HEK293T (cell line): Measurements from ENCODE around the gene FAM83B.
"Not testable (repeated sequence)": the region's sequence is repeated elsewhere in the genome, so short reads cannot be mapped to it uniquely, and the experiment has no call there.

Experiments used
- CTCF ChIA-PET: fragments of 350-600 bp; formaldehyde crosslinking; extraction: SDS; loops from one replicate; lab custom pipeline; 2021; ENCODE audit warnings: antibody characterized with exemption, inconsistent platforms; lab: Yijun Ruan, JAX
- POLR2A ChIA-PET: fragments of 350-600 bp; formaldehyde crosslinking; extraction: SDS; loops from one replicate; lab custom pipeline; 2020; ENCODE audit warnings: antibody characterized with exemption, inconsistent platforms; lab: Yijun Ruan, JAX
- DNase-seq: peaks from one replicate; pipeline ENCODE4 v3.0.0; 2012; ENCODE audit warnings: mixed read lengths; ENCODE audit errors: extremely low spot score
- ARNT ChIP-seq: fragments of 450-650 bp; IDR thresholded peaks from 2 replicates; pipeline ENCODE4 v1.6.1; 2017; ENCODE audit warnings: mild to moderate bottlenecking
- BHLHE40 ChIP-seq: fragments of 450-650 bp; IDR thresholded peaks from 2 replicates; pipeline ENCODE4 v1.6.1; 2016; ENCODE audit warnings: mild to moderate bottlenecking, moderate library complexity, borderline replicate concordance
- CTBP1 ChIP-seq: fragments of 450-650 bp; IDR thresholded peaks from 2 replicates; pipeline ENCODE4 v1.6.1; 2016; ENCODE audit warnings: borderline replicate concordance
- ELF4 ChIP-seq: fragments of 450-650 bp; IDR thresholded peaks from 2 replicates; pipeline ENCODE4 v1.6.1; 2017; ENCODE audit warnings: antibody characterized with exemption
- FOXA1 ChIP-seq: fragments of 450-650 bp; IDR thresholded peaks from 2 replicates; pipeline ENCODE4 v1.6.1; 2016; ENCODE audit warnings: mild to moderate bottlenecking
- FOXK2 ChIP-seq: fragments of 450-650 bp; IDR thresholded peaks from 2 replicates; pipeline ENCODE4 v1.6.1; 2016; ENCODE audit warnings: mild to moderate bottlenecking
- FOXM1 ChIP-seq: fragments of 450-650 bp; IDR thresholded peaks from 2 replicates; pipeline ENCODE4 v1.6.1; 2017; ENCODE audit warnings: mild to moderate bottlenecking, borderline replicate concordance
- HDGF ChIP-seq: fragments of 450-650 bp; IDR thresholded peaks from 2 replicates; pipeline ENCODE4 v1.6.1; 2017; ENCODE audit warnings: antibody characterized with exemption, borderline replicate concordance
- L3MBTL2 ChIP-seq: fragments of 450-650 bp; conservative IDR thresholded peaks from 2 replicates; pipeline ENCODE4 v1.6.1; 2016; ENCODE audit warnings: mild to moderate bottlenecking
- LEF1 ChIP-seq: fragments of 450-650 bp; IDR thresholded peaks from 2 replicates; pipeline ENCODE4 v1.6.1; 2017; ENCODE audit warnings: mild to moderate bottlenecking, borderline replicate concordance
- NFRKB ChIP-seq: fragments of 450-650 bp; IDR thresholded peaks from 2 replicates; pipeline ENCODE4 v1.6.1; 2016; ENCODE audit warnings: mild to moderate bottlenecking, moderate library complexity
- SP1 ChIP-seq: fragments of 450-650 bp; IDR thresholded peaks from 2 replicates; pipeline ENCODE4 v1.6.1; 2017
- SUZ12 ChIP-seq: fragments of 450-650 bp; IDR thresholded peaks from 2 replicates; pipeline ENCODE4 v1.6.1; 2016; ENCODE audit warnings: mild to moderate bottlenecking
- TARDBP ChIP-seq: fragments of 450-650 bp; IDR thresholded peaks from 2 replicates; pipeline ENCODE4 v1.6.1; 2016
- ZNF384 ChIP-seq: fragments of 450-650 bp; IDR thresholded peaks from 2 replicates; pipeline ENCODE4 v1.6.1; 2016
- TF ChIP-seq, protein P1 (sequence below): fragments of 450-650 bp; IDR thresholded peaks from 2 replicates; pipeline ENCODE4 v1.6.1; 2016

The FAM83B gene

DNA sequence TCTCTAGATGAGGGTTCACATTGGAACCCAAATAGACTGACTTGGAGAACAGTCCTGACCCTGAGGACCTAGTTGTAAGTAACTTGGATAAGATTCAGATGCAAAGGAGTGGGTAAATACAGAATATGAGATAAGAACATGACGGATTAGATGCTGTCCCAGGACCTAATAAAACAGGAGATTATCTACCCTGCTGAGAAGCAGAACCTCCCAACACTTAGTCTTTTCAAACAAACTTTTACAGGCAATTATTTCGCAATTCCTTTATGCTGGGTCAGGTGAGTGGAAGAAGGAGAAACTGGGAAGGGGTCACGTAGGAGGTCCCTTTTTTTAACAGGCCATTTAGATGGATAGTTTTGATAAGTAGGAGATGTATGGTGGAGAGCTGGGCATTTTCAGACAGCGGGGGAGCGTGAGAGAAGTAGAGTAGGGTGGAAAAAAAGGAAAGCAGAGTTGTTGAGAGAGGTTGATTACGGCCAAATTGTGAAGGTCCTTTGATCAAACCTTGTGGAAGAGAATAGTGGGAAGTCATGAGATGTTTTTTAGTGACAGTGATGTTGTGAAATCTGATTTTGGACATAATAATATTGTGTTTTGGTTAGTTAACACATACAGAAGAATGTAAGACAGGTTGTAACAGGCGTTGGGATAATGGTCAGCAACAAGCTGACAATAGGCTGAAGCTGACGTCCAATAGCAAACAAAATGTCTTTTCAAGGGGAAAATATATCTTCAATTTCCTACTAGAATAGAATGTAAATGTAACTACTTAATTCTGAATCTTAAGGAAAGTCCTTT lies 32.8 kb downstream of the FAM83B start:
- TF ChIP-seq HDGF (no peak), ARNT (peak; percentile 65; the same call in 1 of the 2 replicates), CTBP1 (peak; percentile 96), LEF1 (no peak), NFRKB (no peak), ZNF384 (peak; percentile 75), SP1 (no peak), SUZ12 (no peak), TARDBP (no peak), BHLHE40 (no peak), L3MBTL2 (no peak)
- TF ChIP-seq, protein P1, sequence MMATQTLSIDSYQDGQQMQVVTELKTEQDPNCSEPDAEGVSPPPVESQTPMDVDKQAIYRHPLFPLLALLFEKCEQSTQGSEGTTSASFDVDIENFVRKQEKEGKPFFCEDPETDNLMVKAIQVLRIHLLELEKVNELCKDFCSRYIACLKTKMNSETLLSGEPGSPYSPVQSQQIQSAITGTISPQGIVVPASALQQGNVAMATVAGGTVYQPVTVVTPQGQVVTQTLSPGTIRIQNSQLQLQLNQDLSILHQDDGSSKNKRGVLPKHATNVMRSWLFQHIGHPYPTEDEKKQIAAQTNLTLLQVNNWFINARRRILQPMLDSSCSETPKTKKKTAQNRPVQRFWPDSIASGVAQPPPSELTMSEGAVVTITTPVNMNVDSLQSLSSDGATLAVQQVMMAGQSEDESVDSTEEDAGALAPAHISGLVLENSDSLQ, result peak; percentile 71
- DNase-seq, result peak; percentile 44
- CTCF ChIA-PET, result interaction anchor here (0.6 kb wide), 2 partner anchors 124 to 894 kb away, joined by 3 read pairs; no protein-coding TSS in a partner anchor
- POLR2A ChIA-PET, result interaction anchor here (1.5 kb wide), 1 partner anchor 161 kb away, joined by 3 read pairs; no protein-coding TSS in a partner anchor

GRCh38 chr6:54881067-54881730 lies 34.6 kb downstream of the FAM83B start:
- ChIA-PET POLR2A (no interaction called here), CTCF (no interaction called here)
- TF ChIP-seq, protein P1, result no peak
- no peak for TF ChIP-seq CTBP1
- TF ChIP-seq SUZ12, result no peak
- TF ChIP-seq FOXK2, result no peak
- no peak for TF ChIP-seq HDGF
- no peak for TF ChIP-seq TARDBP
- TF ChIP-seq ARNT, result no peak
- no peak for TF ChIP-seq ZNF384
- DNase-seq, result no peak

DNA sequence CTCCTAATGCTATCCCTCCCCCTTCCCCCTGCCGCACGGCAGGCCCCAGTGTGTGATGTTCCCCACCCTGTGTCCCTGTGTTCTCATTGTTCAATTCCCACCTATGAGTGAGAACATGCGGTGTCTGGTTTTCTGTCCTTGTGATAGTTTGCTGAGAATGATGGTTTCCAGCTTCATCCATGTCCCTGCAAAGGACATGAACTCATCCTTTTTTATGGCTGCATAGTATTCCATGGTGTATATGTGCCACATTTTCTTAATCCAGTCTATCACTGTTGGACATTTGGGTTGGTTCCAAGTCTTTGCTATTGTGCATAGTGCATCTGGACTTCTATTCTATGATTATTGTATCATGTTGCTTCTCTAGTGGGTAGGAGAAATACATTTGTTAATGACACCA lies 35.3 kb downstream of the FAM83B start:
- CTCF ChIA-PET, POLR2A ChIA-PET, DNase-seq: not testable (repeated sequence)

GRCh38 chr6:54886932-54887584 lies 40.5 kb downstream of the FAM83B start:
- POLR2A ChIA-PET, result no interaction called here
- CTCF ChIA-PET, result interaction anchor here (0.6 kb wide), 2 partner anchors 13 to 707 kb away, joined by 3 to 4 read pairs; no protein-coding TSS in a partner anchor
- DNase-seq, result no peak
- no peak for TF ChIP-seq TARDBP
- TF ChIP-seq NFRKB, result no peak
- TF ChIP-seq L3MBTL2, result no peak
- no peak for TF ChIP-seq CTBP1
- TF ChIP-seq ARNT, result no peak
- TF ChIP-seq, protein P1, result no peak
- no peak for TF ChIP-seq BHLHE40
- TF ChIP-seq FOXA1, result no peak
- no peak for TF ChIP-seq FOXM1
- no peak for TF ChIP-seq HDGF
- TF ChIP-seq LEF1, result no peak
- no peak for TF ChIP-seq FOXK2
- no peak for TF ChIP-seq ELF4
- TF ChIP-seq SUZ12, result no peak
- TF ChIP-seq ZNF384, result no peak
- no peak for TF ChIP-seq SP1

- DNase-seq, result no peak
Measured at GRCh38 chr6:54891536-54891935, 45.0 kb downstream of the FAM83B start.

More at GRCh38 chr6:54891536-54891935, 45.0 kb downstream of the FAM83B start:
- ChIA-PET POLR2A (no interaction called here), CTCF (no interaction called here)
- TF ChIP-seq SUZ12 (no peak), ELF4 (no peak), CTBP1 (no peak), SP1 (no peak), ZNF384 (no peak), ARNT (no peak), FOXM1 (no peak), L3MBTL2 (no peak), HDGF (no peak), LEF1 (no peak), NFRKB (no peak), TARDBP (no peak), BHLHE40 (no peak), FOXA1 (no peak), FOXK2 (no peak)
- TF ChIP-seq, protein P1, result no peak
